ENCODE measurements around the gene GALK2.

- TF ChIP-seq, protein P1, sequence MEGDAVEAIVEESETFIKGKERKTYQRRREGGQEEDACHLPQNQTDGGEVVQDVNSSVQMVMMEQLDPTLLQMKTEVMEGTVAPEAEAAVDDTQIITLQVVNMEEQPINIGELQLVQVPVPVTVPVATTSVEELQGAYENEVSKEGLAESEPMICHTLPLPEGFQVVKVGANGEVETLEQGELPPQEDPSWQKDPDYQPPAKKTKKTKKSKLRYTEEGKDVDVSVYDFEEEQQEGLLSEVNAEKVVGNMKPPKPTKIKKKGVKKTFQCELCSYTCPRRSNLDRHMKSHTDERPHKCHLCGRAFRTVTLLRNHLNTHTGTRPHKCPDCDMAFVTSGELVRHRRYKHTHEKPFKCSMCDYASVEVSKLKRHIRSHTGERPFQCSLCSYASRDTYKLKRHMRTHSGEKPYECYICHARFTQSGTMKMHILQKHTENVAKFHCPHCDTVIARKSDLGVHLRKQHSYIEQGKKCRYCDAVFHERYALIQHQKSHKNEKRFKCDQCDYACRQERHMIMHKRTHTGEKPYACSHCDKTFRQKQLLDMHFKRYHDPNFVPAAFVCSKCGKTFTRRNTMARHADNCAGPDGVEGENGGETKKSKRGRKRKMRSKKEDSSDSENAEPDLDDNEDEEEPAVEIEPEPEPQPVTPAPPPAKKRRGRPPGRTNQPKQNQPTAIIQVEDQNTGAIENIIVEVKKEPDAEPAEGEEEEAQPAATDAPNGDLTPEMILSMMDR (IDR thresholded peaks at IDR 0.05): no peak
- TF ChIP-seq POLR2A (IDR thresholded peaks at IDR 0.05): no peak
Measured at GRCh38 chr15:49236869-49237268, 66.8 kb downstream of the GALK2 start.
